ENCODE measurements around the gene RPL37. TPM values are rescaled to one million over a fixed set of nuclear protein-coding genes. Genes with fewer than 3 reads are reported as not detected.
A peak's percentile ranks its signal among the peaks of the same experiment; 100 is the strongest.
"Not testable (repeated sequence)": the region's sequence is repeated elsewhere in the genome, so short reads cannot be mapped to it uniquely, and the experiment has no call there.

Gene RPL37
- total and polyA plus RNA-seq, 8 donors = 544 to 1,157 (median 813) TPM

DNA sequence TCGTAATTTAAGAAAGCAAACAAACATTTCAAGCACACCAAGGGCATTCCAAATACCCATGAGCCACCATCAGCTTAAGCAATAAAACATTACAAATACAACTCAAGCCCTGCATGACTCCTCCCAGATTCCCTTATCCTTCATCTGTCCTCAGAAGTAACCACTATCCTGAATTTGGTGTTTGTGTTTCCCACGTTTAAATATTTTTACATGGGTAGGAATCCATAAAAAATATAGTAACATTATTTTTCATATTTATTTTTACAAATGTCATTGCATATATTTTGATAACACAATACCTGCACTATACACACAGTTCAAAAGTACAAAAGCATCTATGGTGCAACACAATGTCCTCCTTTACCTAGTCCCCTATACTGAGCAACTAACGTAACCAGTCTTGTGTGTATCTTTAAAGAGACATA is 43.3 kb downstream of the RPL37 start:
- H3K9me3 ChIP-seq = no peaks in the 10 kb centered on the region
- H3K36me3 ChIP-seq = no peaks in the 10 kb centered on the region
- DNase-seq (no peak), ATAC-seq (peak in 2 of 4 donors; percentile 27 to 58), FAIRE-seq (no peak)
- no peak overlapping the region for H3K4me3 ChIP-seq
- intact Hi-C loops (cut with DNase I) = no loop called here
- WGBS, 2 donors = 24 to 33% methylated on average over 3 of the region's 3 CpGs
- H3K4me1 ChIP-seq = peaks cover 19 to 34% (median 20%) of the 10 kb centered on the region in 3 donors
- peak overlapping the region in 1 of 4 donors; percentile 9 for H3K27ac ChIP-seq
- TF ChIP-seq, protein P1, sequence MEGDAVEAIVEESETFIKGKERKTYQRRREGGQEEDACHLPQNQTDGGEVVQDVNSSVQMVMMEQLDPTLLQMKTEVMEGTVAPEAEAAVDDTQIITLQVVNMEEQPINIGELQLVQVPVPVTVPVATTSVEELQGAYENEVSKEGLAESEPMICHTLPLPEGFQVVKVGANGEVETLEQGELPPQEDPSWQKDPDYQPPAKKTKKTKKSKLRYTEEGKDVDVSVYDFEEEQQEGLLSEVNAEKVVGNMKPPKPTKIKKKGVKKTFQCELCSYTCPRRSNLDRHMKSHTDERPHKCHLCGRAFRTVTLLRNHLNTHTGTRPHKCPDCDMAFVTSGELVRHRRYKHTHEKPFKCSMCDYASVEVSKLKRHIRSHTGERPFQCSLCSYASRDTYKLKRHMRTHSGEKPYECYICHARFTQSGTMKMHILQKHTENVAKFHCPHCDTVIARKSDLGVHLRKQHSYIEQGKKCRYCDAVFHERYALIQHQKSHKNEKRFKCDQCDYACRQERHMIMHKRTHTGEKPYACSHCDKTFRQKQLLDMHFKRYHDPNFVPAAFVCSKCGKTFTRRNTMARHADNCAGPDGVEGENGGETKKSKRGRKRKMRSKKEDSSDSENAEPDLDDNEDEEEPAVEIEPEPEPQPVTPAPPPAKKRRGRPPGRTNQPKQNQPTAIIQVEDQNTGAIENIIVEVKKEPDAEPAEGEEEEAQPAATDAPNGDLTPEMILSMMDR (IDR thresholded peaks at IDR 0.05) = no peak
- no peaks in the 10 kb centered on the region for H3K27me3 ChIP-seq

DNA sequence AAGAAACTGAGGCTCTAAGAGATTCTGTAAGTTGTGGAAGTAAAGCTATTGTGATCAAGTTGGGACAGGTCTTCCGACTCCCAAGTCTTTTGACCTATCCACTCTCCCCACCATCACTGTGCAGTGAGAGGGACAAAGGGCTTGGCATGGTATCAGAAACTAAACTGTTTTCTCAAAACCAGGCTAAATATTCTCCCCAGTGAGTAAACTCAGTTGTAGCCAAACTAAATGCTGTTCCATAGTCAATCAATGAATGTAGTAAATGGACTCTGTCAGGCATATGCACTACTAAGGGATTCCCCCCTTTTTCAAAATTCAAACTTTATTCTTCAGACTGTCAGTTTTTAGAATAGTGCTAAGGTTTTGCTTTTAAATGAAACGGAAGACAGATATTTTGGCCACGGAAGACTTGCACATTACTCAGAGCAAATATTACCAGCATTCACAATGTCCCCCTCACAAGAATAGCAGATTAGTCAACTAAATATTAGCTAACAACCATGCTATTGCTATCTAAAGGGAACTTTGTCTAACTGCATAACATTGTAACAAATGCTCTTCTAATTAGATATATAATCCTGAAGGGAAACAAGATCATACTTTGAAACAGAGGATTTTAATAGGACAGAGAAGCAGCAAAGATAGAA is 44.0 kb downstream of the RPL37 start:
- H3K4me3 ChIP-seq = no peak overlapping the region
- H3K27me3 ChIP-seq = no peaks in the 10 kb centered on the region
- WGBS, 2 donors = 39 to 45% methylated on average over 3 of the region's 3 CpGs
- TF ChIP-seq, protein P1 (IDR thresholded peaks at IDR 0.05) = no peak
- peaks cover 15 to 31% (median 20%) of the 10 kb centered on the region in 3 donors for H3K4me1 ChIP-seq
- FAIRE-seq (no peak), DNase-seq (no peak), ATAC-seq (peak in 2 of 4 donors; percentile 41 to 57)
- no peaks in the 10 kb centered on the region for H3K36me3 ChIP-seq
- H3K9me3 ChIP-seq = no peaks in the 10 kb centered on the region
- intact Hi-C loops (cut with DNase I) = no loop called here
- H3K27ac ChIP-seq = peak overlapping the region in 1 of 4 donors; percentile 9

DNA sequence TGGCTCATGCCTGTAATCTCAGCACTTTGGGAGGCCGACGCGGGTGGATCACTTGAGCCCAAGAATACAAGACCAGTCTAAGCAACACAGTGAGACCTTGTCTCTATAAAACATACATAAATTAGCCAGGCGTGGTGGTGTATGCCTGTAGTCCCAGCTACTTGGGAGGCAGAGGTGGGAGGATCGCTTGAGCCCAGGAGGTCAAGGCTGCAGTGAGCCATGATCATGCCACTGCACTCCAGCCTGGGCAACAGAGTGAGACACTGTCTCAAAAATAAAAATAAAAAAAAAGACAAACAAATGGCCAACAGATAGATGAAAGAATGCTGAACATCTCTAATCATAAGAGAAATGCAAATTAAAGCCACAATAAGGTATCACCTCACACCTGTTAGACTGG is 46.1 kb downstream of the RPL37 start:
- intact Hi-C loops (cut with DNase I); FAIRE-seq: not testable (repeated sequence)

DNA sequence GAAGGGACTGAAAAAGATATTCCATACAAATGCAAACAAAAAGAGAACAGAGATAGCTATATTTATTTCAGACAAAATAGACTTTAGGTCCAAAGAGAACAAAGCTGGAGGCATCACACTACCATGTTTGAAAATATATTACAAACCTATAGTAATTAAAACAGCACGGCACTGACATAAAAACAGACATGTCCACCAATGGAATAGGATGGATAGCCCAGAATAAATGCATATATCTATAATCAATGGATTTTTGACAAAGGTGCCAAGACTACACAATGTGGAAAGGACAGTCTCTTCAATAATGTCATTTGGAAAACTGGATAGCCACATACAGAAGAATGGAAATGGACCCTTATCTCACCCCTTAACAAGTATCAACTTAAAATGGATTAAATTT is 47.0 kb downstream of the RPL37 start:
- no peak for FAIRE-seq
- WGBS, 2 donors = 97 to 98% methylated on average over 1 of the region's 1 CpG

More for the DNA sequence above, 46.1 kb downstream of the RPL37 start:
- ATAC-seq, H3K27me3 ChIP-seq, H3K4me3 ChIP-seq, H3K9me3 ChIP-seq, H3K27ac ChIP-seq, DNase-seq, H3K36me3 ChIP-seq: not testable (repeated sequence)
- 97 to 99% methylated on average over 5 of the region's 5 CpGs for WGBS, 2 donors
- peaks cover 21 to 35% (median 22%) of the 10 kb centered on the region in 3 donors for H3K4me1 ChIP-seq

DNA sequence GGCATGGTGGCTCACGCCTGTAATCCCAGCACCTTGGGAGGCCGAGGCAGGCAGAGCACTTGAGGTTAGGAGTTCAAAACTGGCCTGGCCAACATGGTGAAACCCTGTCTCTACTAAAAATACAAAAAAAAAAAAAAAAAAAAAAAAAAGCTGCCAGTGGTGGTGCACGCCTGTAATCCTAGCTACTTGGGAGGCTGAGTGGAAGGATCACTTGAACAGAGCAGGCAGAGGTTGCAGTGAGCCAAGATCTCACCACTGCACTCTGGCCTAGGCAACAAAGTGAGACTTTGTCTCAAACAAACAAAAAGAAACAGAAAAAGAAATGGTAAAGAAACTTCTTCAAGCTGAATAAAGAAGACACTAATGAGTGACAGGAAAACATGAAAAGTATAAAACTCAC is 48.4 kb downstream of the RPL37 start:
- ATAC-seq; FAIRE-seq; intact Hi-C loops (cut with DNase I); H3K27ac ChIP-seq; DNase-seq; H3K9me3 ChIP-seq; H3K36me3 ChIP-seq; H3K27me3 ChIP-seq; H3K4me3 ChIP-seq: not testable (repeated sequence)
- peaks cover 14 to 49% (median 25%) of the 10 kb centered on the region in 3 donors for H3K4me1 ChIP-seq
- 99% methylated on average over 3 of the region's 3 CpGs for WGBS, 2 donors

More for the DNA sequence above, 47.0 kb downstream of the RPL37 start:
- H3K4me3 ChIP-seq = no peak overlapping the region
- peaks cover 21 to 45% (median 29%) of the 10 kb centered on the region in 3 donors for H3K4me1 ChIP-seq
- DNase-seq (no peak), ATAC-seq (no peak)
- intact Hi-C loops (cut with DNase I) = no loop called here
- TF ChIP-seq, protein P1 (IDR thresholded peaks at IDR 0.05) = no peak
- no peaks in the 10 kb centered on the region for H3K27me3 ChIP-seq
- H3K27ac ChIP-seq = no peak overlapping the region
- H3K9me3 ChIP-seq = no peaks in the 10 kb centered on the region
- H3K36me3 ChIP-seq = no peaks in the 10 kb centered on the region

DNA sequence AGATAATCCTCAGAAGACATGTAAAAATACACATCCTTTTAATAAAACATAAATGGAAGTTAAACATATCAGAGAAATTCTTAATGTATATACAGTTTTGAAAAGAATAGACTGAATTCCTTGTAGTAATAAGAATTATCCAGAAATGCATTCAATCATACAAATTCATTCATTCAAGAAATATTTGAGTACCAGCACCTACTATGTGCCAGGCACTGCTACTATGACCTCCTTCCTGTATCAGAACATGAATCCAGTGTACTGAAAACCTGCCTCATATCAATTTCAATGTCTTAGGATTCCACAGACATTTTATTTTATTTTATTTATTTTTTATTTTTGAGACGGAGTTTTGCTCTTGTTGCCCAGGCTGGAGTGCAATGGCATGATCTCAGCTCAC is 50.1 kb downstream of the RPL37 start:
- no peak for DNase-seq
- Histone ChIP-seq H3K36me3 (no peaks in the 10 kb centered on the region), H3K4me3 (no peak overlapping the region), H3K27me3 (no peaks in the 10 kb centered on the region), H3K4me1 (peaks cover 13 to 43% (median 20%) of the 10 kb centered on the region in 3 donors), H3K9me3 (no peaks in the 10 kb centered on the region), H3K27ac (no peak overlapping the region)
- TF ChIP-seq, protein P1 (IDR thresholded peaks at IDR 0.05) = no peak
- 91 to 100% methylated on average over 1 of the region's 1 CpG for WGBS, 2 donors
- intact Hi-C loops (cut with DNase I) = no loop called here
- no peak for FAIRE-seq
- no peak for ATAC-seq

All from pancreas (tissue), 10 donors.